KMS-11 (cell line): ENCODE results near the gene NPSR1.

Experiments
- H2AFZ ChIP-seq: fragments of 200-600 bp; sonication (generic); 2 replicates; pipeline ENCODE4 v1.6.1; 2016; ENCODE audit warnings: antibody characterized with exemption, mixed run types, low read depth
- H3K27ac ChIP-seq: fragments of 200-600 bp; sonication (generic); 2 replicates; pipeline ENCODE4 v1.6.1; 2016; ENCODE audit warnings: mild to moderate bottlenecking, mixed run types
- H3K27me3 ChIP-seq: fragments of 200-600 bp; sonication (generic); 2 replicates; pipeline ENCODE4 v1.6.1; 2017; ENCODE audit warnings: mild to moderate bottlenecking, low read depth, mixed run types, moderate library complexity; ENCODE audit not compliant: insufficient read depth
- H3K36me3 ChIP-seq: fragments of 200-600 bp; sonication (generic); 2 replicates; pipeline ENCODE4 v1.6.1; 2017; ENCODE audit warnings: mild to moderate bottlenecking, mixed run types; ENCODE audit not compliant: insufficient read depth
- H3K4me1 ChIP-seq: fragments of 200-600 bp; sonication (generic); 2 replicates; pipeline ENCODE4 v1.6.1; 2016; ENCODE audit warnings: mild to moderate bottlenecking, low read depth, mixed run types; ENCODE audit not compliant: poor library complexity, severe bottlenecking
- H3K4me2 ChIP-seq: fragments of 200-600 bp; sonication (generic); 2 replicates; pipeline ENCODE4 v1.7.0; 2016; ENCODE audit warnings: mild to moderate bottlenecking, mixed run types
- H3K4me3 ChIP-seq: fragments of 200-600 bp; sonication (generic); IDR thresholded peaks from 2 replicates; pipeline ENCODE4 v1.6.1; 2017; ENCODE audit warnings: low read depth, low read length, mixed read lengths; ENCODE audit not compliant: insufficient read depth
- H3K79me2 ChIP-seq: fragments of 200-600 bp; sonication (generic); 2 replicates; pipeline ENCODE4 v1.6.1; 2016; ENCODE audit warnings: low read depth, mixed run types; ENCODE audit not compliant: insufficient read depth
- H3K9ac ChIP-seq: fragments of 200-600 bp; sonication (generic); 2 replicates; pipeline ENCODE4 v1.6.1; 2016; ENCODE audit warnings: mild to moderate bottlenecking, mixed run types
- H4K20me1 ChIP-seq: fragments of 200-600 bp; sonication (generic); 2 replicates; pipeline ENCODE4 v1.6.1; 2016; ENCODE audit warnings: mild to moderate bottlenecking, mixed run types; ENCODE audit not compliant: insufficient read depth
- CTCF ChIP-seq: fragments of 200-600 bp; sonication (generic); conservative IDR thresholded peaks from 2 replicates; pipeline ENCODE4 v1.6.1; 2017; ENCODE audit warnings: low read depth, mild to moderate bottlenecking, antibody characterized with exemption, low read length, moderate library complexity, mixed read lengths

Gene NPSR1

DNA sequence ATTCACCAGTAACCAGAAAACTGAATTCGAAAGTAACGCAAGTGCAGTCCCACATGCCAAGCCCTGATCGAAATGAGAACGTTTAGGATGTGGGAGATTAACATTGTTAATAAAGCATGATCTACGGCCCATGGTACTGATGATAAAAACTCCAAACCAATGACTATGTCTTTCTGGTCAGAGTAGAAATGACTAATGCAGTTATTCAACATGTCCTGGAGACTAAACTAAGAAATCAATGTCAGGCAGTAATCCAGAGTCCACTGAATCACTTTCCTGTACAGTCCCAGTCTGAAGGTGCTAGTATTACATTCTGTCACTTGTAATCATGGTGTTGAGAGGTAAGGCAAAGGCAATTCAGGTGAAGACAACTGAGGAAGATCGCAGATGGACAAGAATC, 14.4 kb downstream of the NPSR1 start:
- Histone ChIP-seq H4K20me1 (no peaks in the 10 kb centered on the region), H2AFZ (no peak overlapping the region), H3K4me3 (no peak overlapping the region), H3K4me1 (peaks cover 13% of the 10 kb centered on the region), H3K79me2 (no peaks in the 10 kb centered on the region), H3K27ac (no peak overlapping the region), H3K4me2 (no peak overlapping the region), H3K36me3 (no peaks in the 10 kb centered on the region), H3K27me3 (no peaks in the 10 kb centered on the region), H3K9ac (no peak overlapping the region)
- TF ChIP-seq CTCF: no peak

GRCh38 chr7:34673066-34673465, 15.0 kb downstream of the NPSR1 start:
- Histone ChIP-seq H3K4me2 (no peak overlapping the region), H3K36me3 (no peaks in the 10 kb centered on the region), H3K27ac (no peak overlapping the region), H2AFZ (no peak overlapping the region), H3K27me3 (no peaks in the 10 kb centered on the region), H3K79me2 (no peaks in the 10 kb centered on the region), H3K4me1 (peaks cover 13% of the 10 kb centered on the region), H3K9ac (no peak overlapping the region), H3K4me3 (no peak overlapping the region), H4K20me1 (no peaks in the 10 kb centered on the region)
- TF ChIP-seq CTCF: no peak

DNA sequence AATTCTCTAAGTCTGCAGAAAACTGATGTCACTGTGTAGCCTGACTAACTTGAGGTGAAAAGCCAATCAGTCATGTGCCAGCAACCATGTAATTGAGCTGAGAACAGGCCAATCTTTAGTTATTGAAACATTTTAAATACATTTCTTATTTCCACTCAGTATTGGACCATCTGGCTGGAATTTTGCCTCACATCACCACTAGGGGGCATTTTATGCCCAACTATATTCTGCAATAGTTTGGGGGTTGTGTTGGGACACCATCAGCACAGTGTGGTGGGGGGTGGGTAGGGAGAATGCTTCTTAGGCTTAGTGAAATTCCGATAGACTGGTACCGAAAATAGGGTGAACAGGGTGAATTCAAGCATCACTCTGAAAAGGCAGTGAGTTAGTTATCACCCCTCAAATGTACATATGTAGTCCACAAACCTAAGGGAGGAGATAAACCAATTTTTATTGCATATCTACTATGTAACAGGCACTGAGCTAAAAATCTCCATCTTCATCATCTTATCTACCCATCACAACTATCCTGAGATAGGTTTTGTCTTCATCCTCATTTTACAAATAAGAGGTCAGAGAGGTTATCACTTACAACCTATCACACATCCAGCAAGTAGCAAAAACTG, 17.8 kb downstream of the NPSR1 start:
- H3K79me2 ChIP-seq: no peaks in the 10 kb centered on the region
- no peak overlapping the region for H3K4me3 ChIP-seq
- H3K9ac ChIP-seq: no peak overlapping the region
- H3K27ac ChIP-seq: no peak overlapping the region
- no peaks in the 10 kb centered on the region for H4K20me1 ChIP-seq
- no peaks in the 10 kb centered on the region for H3K27me3 ChIP-seq
- no peaks in the 10 kb centered on the region for H3K36me3 ChIP-seq
- no peak overlapping the region for H2AFZ ChIP-seq
- peaks cover 13% of the 10 kb centered on the region for H3K4me1 ChIP-seq
- TF ChIP-seq CTCF: peak; percentile 99
- H3K4me2 ChIP-seq: no peak overlapping the region

- no peak overlapping the region for H3K27ac ChIP-seq
- H3K36me3 ChIP-seq: no peaks in the 10 kb centered on the region
- H3K79me2 ChIP-seq: no peaks in the 10 kb centered on the region
- no peaks in the 10 kb centered on the region for H4K20me1 ChIP-seq
- no peaks in the 10 kb centered on the region for H3K27me3 ChIP-seq
- H2AFZ ChIP-seq: no peak overlapping the region
- TF ChIP-seq CTCF: no peak
- H3K4me2 ChIP-seq: no peak overlapping the region
- H3K4me1 ChIP-seq: peaks cover 13% of the 10 kb centered on the region
- no peak overlapping the region for H3K4me3 ChIP-seq
- H3K9ac ChIP-seq: no peak overlapping the region
Observed at GRCh38 chr7:34677491-34677890, 19.5 kb downstream of the NPSR1 start.
